ENCODE measurements around the gene BLTP2.
"Not testable (repeated sequence)": the region's sequence is repeated elsewhere in the genome, so short reads cannot be mapped to it uniquely, and the experiment has no call there.

- TF ChIP-seq, protein P1, sequence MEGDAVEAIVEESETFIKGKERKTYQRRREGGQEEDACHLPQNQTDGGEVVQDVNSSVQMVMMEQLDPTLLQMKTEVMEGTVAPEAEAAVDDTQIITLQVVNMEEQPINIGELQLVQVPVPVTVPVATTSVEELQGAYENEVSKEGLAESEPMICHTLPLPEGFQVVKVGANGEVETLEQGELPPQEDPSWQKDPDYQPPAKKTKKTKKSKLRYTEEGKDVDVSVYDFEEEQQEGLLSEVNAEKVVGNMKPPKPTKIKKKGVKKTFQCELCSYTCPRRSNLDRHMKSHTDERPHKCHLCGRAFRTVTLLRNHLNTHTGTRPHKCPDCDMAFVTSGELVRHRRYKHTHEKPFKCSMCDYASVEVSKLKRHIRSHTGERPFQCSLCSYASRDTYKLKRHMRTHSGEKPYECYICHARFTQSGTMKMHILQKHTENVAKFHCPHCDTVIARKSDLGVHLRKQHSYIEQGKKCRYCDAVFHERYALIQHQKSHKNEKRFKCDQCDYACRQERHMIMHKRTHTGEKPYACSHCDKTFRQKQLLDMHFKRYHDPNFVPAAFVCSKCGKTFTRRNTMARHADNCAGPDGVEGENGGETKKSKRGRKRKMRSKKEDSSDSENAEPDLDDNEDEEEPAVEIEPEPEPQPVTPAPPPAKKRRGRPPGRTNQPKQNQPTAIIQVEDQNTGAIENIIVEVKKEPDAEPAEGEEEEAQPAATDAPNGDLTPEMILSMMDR (IDR thresholded peaks at IDR 0.05) = not testable (repeated sequence)
- TF ChIP-seq POLR2A (IDR thresholded peaks at IDR 0.05) = not testable (repeated sequence)
These were observed 40.9 kb downstream of the BLTP2 start for GRCh38 chr17:28604031-28604430.

Data from uterus (tissue), 2 donors.